AG20443 (cell line): ENCODE results near the gene SAP130.
A peak's percentile ranks its signal among the peaks of the same experiment; 100 is the strongest.

Source experiments
- DNase-seq: peaks from one replicate; pipeline ENCODE4 v3.0.0; 2012; ENCODE audit warnings: low spot score, mixed read lengths

SAP130 gene

GRCh38 chr2:128026448-128027277 lies 1.2 kb downstream of the SAP130 start:
- no peak for DNase-seq

GRCh38 chr2:128024816-128025215 lies 3.0 kb downstream of the SAP130 start:
- DNase-seq, result no peak

- DNase-seq, result no peak
Observed at GRCh38 chr2:128017561-128017960, 10.3 kb downstream of the SAP130 start.

- peak; percentile 24 for DNase-seq
Observed at GRCh38 chr2:128016620-128017019, 11.2 kb downstream of the SAP130 start.

- no peak for DNase-seq
Observed at GRCh38 chr2:128012698-128013097, 15.2 kb downstream of the SAP130 start.

- no peak for DNase-seq
Observed at GRCh38 chr2:128008074-128008672, 19.7 kb downstream of the SAP130 start.

GRCh38 chr2:128004509-128004908 lies 23.4 kb downstream of the SAP130 start:
- no peak for DNase-seq

- no peak for DNase-seq
Observed at GRCh38 chr2:128003463-128003862, 24.4 kb downstream of the SAP130 start.

GRCh38 chr2:127996160-127996559 lies 31.7 kb downstream of the SAP130 start:
- no peak for DNase-seq

GRCh38 chr2:127995725-127996124 lies 32.1 kb downstream of the SAP130 start:
- DNase-seq, result no peak

- no peak for DNase-seq
Observed at GRCh38 chr2:127993659-127994058, 34.2 kb downstream of the SAP130 start.

- DNase-seq, result no peak
Observed at GRCh38 chr2:127991742-127992141, 36.1 kb downstream of the SAP130 start.

GRCh38 chr2:127986548-127987079 lies 41.2 kb downstream of the SAP130 start:
- no peak for DNase-seq

GRCh38 chr2:127985735-127986134 lies 42.1 kb downstream of the SAP130 start:
- DNase-seq, result no peak

- no peak for DNase-seq
Observed at GRCh38 chr2:127985026-127985734, 42.7 kb downstream of the SAP130 start.

GRCh38 chr2:127984551-127984950 lies 43.3 kb downstream of the SAP130 start:
- no peak for DNase-seq

- no peak for DNase-seq
Observed at GRCh38 chr2:127969446-127969845, 58.4 kb downstream of the SAP130 start.

- no peak for DNase-seq
Observed at GRCh38 chr2:127968610-127969339, 59.1 kb downstream of the SAP130 start.

- no peak for DNase-seq
Observed at GRCh38 chr2:127961729-127962128, 66.1 kb downstream of the SAP130 start.

- no peak for DNase-seq
Observed at GRCh38 chr2:127957240-127957639, 70.6 kb downstream of the SAP130 start.

- no peak for DNase-seq
Observed at GRCh38 chr2:127954857-127955256, 73.0 kb downstream of the SAP130 start.

GRCh38 chr2:127953849-127954248 lies 74.0 kb downstream of the SAP130 start:
- no peak for DNase-seq
